GM19351 (cell line): Measurements from ENCODE around the gene DHTKD1.
"Not testable (repeated sequence)": the region's sequence is repeated elsewhere in the genome, so short reads cannot be mapped to it uniquely, and the experiment has no call there.

Experiments used
- ATAC-seq: cut with Tn5 transposase; IDR thresholded peaks from one replicate; pipeline ENCODE4 v1.9.1; 2021; ENCODE audit warnings: mild to moderate bottlenecking, moderate library complexity; ENCODE audit not compliant: unreplicated experiment

Gene DHTKD1

GRCh38 chr10:12140038-12140437 is 71.3 kb downstream of the DHTKD1 start:
- ATAC-seq = no peak

DNA sequence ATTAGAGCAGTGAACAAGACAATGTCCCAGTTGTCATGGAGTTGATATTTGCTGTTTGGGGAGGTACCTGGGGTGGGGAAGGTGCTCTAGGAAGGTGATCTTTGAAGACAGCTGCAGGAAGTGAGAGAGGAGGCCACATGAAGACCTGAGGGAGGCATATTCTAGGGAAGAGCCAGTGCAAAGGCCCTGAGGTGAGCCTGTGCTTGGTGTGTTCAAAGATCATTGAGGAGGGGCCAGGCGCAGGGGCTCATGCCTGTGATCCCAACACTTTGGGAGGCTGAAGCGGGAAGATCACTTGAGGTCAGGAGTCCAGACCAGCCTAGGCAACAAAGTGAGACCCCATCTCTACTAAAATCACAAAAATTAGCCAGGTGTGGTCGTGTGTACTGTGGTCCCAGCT is 75.8 kb downstream of the DHTKD1 start:
- no peak for ATAC-seq

DNA sequence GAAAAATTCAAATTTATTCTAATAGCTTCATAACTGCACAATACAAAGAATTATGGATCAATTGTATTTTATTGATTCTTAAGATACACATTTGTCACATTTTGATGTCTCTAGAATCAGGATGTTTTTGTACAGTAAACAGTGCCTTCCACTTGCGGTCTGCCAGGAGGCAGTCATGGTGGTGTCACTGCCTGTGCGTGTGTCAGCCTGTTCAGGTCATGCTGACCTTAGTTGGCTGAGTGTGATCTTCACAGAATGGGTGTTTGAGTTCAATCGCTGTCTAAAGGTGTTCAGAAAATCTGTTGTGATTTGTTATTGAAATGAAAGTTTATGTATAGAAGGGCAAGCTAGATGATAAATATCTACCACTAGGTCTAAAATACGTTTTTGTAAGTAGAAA is 81.4 kb downstream of the DHTKD1 start:
- ATAC-seq = no peak

- ATAC-seq = no peak
Measured at GRCh38 chr10:12154516-12154915, 85.8 kb downstream of the DHTKD1 start.

DNA sequence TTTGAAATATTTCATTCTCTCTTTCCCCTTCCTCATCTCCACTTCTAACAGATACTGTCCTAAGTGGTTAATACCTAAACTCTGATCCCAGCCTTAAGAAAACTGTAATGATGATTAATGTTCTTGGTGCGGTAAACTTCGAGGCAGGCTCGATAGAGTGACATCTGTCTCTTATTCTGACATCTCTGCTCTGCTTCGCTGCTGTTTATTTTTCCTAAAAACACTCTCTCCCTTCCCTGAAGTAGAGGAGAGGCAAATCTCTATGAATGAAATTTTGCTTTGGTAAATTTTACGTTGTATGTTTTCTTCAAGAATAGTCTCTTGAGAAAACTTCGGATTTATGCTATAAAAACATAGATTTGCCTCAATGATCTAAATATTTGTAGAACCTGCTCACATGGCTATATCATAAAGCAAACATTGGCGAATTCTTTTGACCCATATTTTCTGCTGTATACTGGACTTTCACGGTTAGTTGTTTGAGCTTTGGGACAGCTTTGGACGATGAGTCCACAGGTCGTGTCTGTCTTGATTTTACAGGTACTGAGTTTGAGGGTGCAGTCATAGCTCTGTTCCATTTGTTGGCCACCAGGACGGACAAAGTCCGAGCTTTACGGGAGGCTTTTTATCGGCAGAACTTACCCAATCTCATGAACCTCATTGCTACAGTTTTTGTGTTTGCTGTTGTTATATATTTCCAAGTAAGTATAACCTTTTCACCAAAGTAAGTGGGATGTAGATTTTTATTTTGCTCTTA is 87.8 kb downstream of the DHTKD1 start:
- no peak for ATAC-seq

GRCh38 chr10:12158111-12158510 is 89.4 kb downstream of the DHTKD1 start:
- ATAC-seq = no peak

DNA sequence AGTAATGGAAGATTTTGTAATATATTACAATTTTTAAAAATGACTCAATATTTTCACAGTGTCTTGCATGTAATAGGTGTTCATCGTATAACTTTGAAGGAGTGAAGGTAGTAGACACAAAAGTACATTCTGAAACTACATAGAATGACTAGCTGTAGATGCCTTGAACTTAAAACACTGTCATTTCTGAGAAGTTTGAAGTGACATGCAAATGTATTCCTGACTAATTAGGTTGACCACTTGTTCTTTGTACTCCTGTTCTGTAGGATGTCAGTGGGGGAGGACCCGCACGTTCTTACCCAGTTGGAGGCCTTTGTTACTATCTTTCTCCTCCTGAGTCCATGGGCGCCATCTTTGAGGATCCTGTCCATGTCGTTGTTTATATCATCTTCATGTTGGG is 91.9 kb downstream of the DHTKD1 start:
- no peak for ATAC-seq

- ATAC-seq = no peak
Measured at GRCh38 chr10:12162927-12163326, 94.2 kb downstream of the DHTKD1 start.

- no peak for ATAC-seq
Measured at GRCh38 chr10:12164085-12164484, 95.3 kb downstream of the DHTKD1 start.

GRCh38 chr10:12165036-12165435 is 96.3 kb downstream of the DHTKD1 start:
- no peak for ATAC-seq

- ATAC-seq = no peak
Measured at GRCh38 chr10:12165999-12166775, 97.4 kb downstream of the DHTKD1 start.

- ATAC-seq = not testable (repeated sequence)
Measured at GRCh38 chr10:12171512-12171911, 102.8 kb downstream of the DHTKD1 start.
